ENCODE measurements around the gene FMO2. TPM values are rescaled to one million over a fixed set of nuclear protein-coding genes. Genes with fewer than 3 reads are reported as not detected.

Gene FMO2
- total and polyA plus RNA-seq, 10 of the 15 experiments (the other 5 are each of a cell fraction or from before 2014, with no cell fraction given): not detected

DNA sequence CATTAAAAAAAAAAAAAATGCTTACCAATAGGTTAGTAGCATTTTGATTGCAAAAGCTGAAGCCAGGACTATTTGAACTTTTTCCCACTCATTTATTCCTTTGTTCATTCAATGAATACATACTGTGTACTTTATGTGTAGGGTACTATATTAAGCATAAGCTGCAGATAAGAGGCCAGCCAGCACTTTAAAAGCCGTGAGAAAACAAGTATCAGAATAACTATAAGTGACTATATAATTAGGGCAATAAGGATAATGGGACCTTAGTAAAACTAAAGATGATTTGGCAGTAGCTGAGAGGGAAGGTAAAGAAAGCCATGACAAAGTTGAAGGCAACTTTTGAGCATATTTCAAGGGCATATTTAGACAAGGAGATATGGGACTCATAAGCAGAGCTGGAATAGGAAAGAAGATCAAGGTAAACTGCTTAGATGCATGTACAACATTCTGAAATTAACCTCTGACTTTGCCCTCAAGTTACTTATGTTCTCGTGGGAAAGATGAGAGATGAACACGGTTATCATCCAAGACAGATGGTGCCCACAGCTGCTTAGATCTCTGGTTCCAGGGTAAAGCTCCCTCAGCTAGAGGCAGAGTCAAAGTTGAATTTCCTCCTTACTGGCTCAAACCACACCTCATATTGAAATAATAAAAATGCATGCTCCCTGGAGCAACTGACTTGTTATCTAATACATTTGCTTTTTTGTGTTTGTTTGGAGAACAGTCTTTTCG lies 44.0 kb upstream of the FMO2 start:
- WGBS (ENCODE audit: insufficient coverage, insufficient replicate concordance, low lambda C conversion rate, missing lambda C conversion rate): 11% methylated on average over 4 of the region's 4 CpGs
- no peak overlapping the region for H3K4me3 ChIP-seq
- H3K9me3 ChIP-seq (replicated peaks; ENCODE audit: control insufficient read depth, insufficient read depth, low read length): no peaks in the 10 kb centered on the region
- H3K27me3 ChIP-seq (replicated peaks in 1 of 2; ENCODE audit: control insufficient read depth in 2 of 2, insufficient read depth in 2 of 2, low read length in 1 of 2): no peaks in the 10 kb centered on the region
- no peak overlapping the region for H3K27ac ChIP-seq (ENCODE audit: control insufficient read depth, insufficient read depth)
- BruUV-seq (replicated peaks): no TSS peak
- ChIA-PET CTCF (interaction anchor here (1.1 kb wide), 1 partner anchor 46 kb away, joined by 3 read pairs; no protein-coding TSS in a partner anchor), RAD21 (ENCODE audit: unreplicated experiment) (no interaction called here), POLR2A (no interaction called here), SMC1A (ENCODE audit: uncharacterized antibody, unreplicated experiment) (interaction anchor here (1.0 kb wide), 1 partner anchor 57 kb away, joined by 4 read pairs; no protein-coding TSS in a partner anchor)
- DNase-seq (ENCODE audit: low read depth, low spot score) (no peak), FAIRE-seq (no peak), ATAC-seq (no peak)
- intact Hi-C loops (cut with micrococcal nuclease; ENCODE audit: unreplicated experiment) (no loop called here), in situ Hi-C loops (cut with MboI) (no loop called here)
- no peak overlapping the region for H3K4me2 ChIP-seq (ENCODE audit: control insufficient read depth, insufficient read depth)
- no peaks in the 10 kb centered on the region for H4K20me1 ChIP-seq (ENCODE audit: control insufficient read depth, insufficient read depth)
- H3K36me3 ChIP-seq (ENCODE audit: control insufficient read depth in 2 of 2, insufficient read depth in 2 of 2, low read length in 1 of 2): no peaks in the 10 kb centered on the region
- TF ChIP-seq TBL1XR1 (IDR thresholded peaks at IDR 0.05; ENCODE audit: low read depth, low read length) (no peak), ZNF24 (IDR thresholded peaks at IDR 0.05) (no peak), IKZF2 (IDR thresholded peaks at IDR 0.05) (no peak), MEF2B (IDR thresholded peaks at IDR 0.05; ENCODE audit: partially characterized antibody, poor library complexity, severe bottlenecking) (no peak)
- TF ChIP-seq, protein P1, sequence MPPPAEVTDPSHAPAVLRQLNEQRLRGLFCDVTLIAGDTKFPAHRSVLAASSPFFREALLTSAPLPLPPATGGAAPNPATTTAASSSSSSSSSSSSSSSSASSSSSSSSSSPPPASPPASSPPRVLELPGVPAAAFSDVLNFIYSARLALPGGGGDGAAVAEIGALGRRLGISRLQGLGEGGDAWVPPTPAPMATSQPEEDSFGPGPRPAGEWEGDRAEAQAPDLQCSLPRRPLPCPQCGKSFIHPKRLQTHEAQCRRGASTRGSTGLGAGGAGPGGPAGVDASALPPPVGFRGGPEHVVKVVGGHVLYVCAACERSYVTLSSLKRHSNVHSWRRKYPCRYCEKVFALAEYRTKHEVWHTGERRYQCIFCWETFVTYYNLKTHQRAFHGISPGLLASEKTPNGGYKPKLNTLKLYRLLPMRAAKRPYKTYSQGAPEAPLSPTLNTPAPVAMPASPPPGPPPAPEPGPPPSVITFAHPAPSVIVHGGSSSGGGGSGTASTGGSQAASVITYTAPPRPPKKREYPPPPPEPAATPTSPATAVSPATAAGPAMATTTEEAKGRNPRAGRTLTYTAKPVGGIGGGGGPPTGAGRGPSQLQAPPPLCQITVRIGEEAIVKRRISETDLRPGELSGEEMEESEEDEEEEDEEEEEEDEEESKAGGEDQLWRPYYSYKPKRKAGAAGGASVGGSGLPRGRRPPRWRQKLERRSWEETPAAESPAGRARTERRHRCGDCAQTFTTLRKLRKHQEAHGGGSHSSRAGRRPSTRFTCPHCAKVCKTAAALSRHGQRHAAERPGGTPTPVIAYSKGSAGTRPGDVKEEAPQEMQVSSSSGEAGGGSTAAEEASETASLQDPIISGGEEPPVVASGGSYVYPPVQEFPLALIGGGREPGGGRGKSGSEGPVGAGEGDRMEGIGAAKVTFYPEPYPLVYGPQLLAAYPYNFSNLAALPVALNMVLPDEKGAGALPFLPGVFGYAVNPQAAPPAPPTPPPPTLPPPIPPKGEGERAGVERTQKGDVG (CRISPR knock-in tag; IDR thresholded peaks at IDR 0.05): no peak
- TF ChIP-seq, protein P2, sequence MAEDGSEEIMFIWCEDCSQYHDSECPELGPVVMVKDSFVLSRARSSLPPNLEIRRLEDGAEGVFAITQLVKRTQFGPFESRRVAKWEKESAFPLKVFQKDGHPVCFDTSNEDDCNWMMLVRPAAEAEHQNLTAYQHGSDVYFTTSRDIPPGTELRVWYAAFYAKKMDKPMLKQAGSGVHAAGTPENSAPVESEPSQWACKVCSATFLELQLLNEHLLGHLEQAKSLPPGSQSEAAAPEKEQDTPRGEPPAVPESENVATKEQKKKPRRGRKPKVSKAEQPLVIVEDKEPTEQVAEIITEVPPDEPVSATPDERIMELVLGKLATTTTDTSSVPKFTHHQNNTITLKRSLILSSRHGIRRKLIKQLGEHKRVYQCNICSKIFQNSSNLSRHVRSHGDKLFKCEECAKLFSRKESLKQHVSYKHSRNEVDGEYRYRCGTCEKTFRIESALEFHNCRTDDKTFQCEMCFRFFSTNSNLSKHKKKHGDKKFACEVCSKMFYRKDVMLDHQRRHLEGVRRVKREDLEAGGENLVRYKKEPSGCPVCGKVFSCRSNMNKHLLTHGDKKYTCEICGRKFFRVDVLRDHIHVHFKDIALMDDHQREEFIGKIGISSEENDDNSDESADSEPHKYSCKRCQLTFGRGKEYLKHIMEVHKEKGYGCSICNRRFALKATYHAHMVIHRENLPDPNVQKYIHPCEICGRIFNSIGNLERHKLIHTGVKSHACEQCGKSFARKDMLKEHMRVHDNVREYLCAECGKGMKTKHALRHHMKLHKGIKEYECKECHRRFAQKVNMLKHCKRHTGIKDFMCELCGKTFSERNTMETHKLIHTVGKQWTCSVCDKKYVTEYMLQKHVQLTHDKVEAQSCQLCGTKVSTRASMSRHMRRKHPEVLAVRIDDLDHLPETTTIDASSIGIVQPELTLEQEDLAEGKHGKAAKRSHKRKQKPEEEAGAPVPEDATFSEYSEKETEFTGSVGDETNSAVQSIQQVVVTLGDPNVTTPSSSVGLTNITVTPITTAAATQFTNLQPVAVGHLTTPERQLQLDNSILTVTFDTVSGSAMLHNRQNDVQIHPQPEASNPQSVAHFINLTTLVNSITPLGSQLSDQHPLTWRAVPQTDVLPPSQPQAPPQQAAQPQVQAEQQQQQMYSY (CRISPR knock-in tag; IDR thresholded peaks at IDR 0.05): no peak
- H3K9ac ChIP-seq (ENCODE audit: control insufficient read depth, insufficient read depth, low read length): no peak overlapping the region
- no peak overlapping the region for H2AFZ ChIP-seq (ENCODE audit: control insufficient read depth, low read depth, low read length)
- H3K4me1 ChIP-seq (ENCODE audit: control insufficient read depth, insufficient read depth, low read length): no peaks in the 10 kb centered on the region
- H3K79me2 ChIP-seq (ENCODE audit: control insufficient read depth, insufficient read depth, low read length): no peaks in the 10 kb centered on the region

All from GM12878 (cell line).